ENCODE results near the gene RICTOR. TPM values are rescaled to one million over a fixed set of nuclear protein-coding genes. Genes with fewer than 3 reads are reported as not detected.

RICTOR gene
- total RNA-seq, 4 donors from 2014 or later, result 11.1 to 32.6 (median 18.2) TPM

GRCh38 chr5:39031041-39031440 is 43.2 kb downstream of the RICTOR start:
- Histone ChIP-seq H3K27ac (no peak overlapping the region), H3K4me1 (peaks cover 0 to 7% (median 5%) of the 10 kb centered on the region in 3 donors), H3K27me3 (no peaks in the 10 kb centered on the region), H3K9me3 (peaks cover 0 to 5% (median 0%) of the 10 kb centered on the region in 3 donors), H3K4me3 (no peak overlapping the region), H3K36me3 (peaks cover 0 to 15% (median 0%) of the 10 kb centered on the region in 3 donors)
- DNase-seq, result no peak
- TF ChIP-seq POLR2A (IDR thresholded peaks at IDR 0.05), result no peak
- no peak for TF ChIP-seq CTCF (IDR thresholded peaks at IDR 0.05)
- WGBS, 2 donors, result 93 to 96% methylated on average over 1 of the region's 1 CpG
- intact Hi-C loops (cut with DNase I), result no loop called here

GRCh38 chr5:39025456-39025855 is 48.7 kb downstream of the RICTOR start:
- Histone ChIP-seq H3K4me3 (no peak overlapping the region), H3K27me3 (no peaks in the 10 kb centered on the region), H3K27ac (no peak overlapping the region), H3K36me3 (peaks cover 0 to 21% (median 0%) of the 10 kb centered on the region in 3 donors), H3K9me3 (peaks cover 0 to 5% (median 0%) of the 10 kb centered on the region in 3 donors), H3K4me1 (peaks cover 0 to 15% (median 0%) of the 10 kb centered on the region in 3 donors)
- DNase-seq, result no peak
- intact Hi-C loops (cut with DNase I), result no loop called here
- TF ChIP-seq CTCF (IDR thresholded peaks at IDR 0.05) (no peak), POLR2A (IDR thresholded peaks at IDR 0.05) (no peak)
- 84 to 85% methylated on average over 4 of the region's 4 CpGs for WGBS, 2 donors

GRCh38 chr5:39024884-39025283 is 49.3 kb downstream of the RICTOR start:
- no peak for DNase-seq
- intact Hi-C loops (cut with DNase I), result no loop called here

GRCh38 chr5:39024005-39024404 is 50.2 kb downstream of the RICTOR start:
- Histone ChIP-seq H3K9me3 (peaks cover 0 to 5% (median 0%) of the 10 kb centered on the region in 3 donors), H3K36me3 (peaks cover 0 to 32% (median 0%) of the 10 kb centered on the region in 3 donors), H3K27ac (no peak overlapping the region), H3K27me3 (no peaks in the 10 kb centered on the region), H3K4me1 (peaks cover 0 to 25% (median 0%) of the 10 kb centered on the region in 3 donors), H3K4me3 (no peak overlapping the region)
- WGBS, 2 donors, result 84 to 98% methylated on average over 4 to 7 of the region's 7 CpGs
- DNase-seq, result no peak
- TF ChIP-seq CTCF (IDR thresholded peaks at IDR 0.05), result no peak
- no peak for TF ChIP-seq POLR2A (IDR thresholded peaks at IDR 0.05)
- intact Hi-C loops (cut with DNase I), result no loop called here

More at GRCh38 chr5:39024884-39025283, 49.3 kb downstream of the RICTOR start:
- TF ChIP-seq CTCF (IDR thresholded peaks at IDR 0.05), result no peak
- no peak for TF ChIP-seq POLR2A (IDR thresholded peaks at IDR 0.05)
- Histone ChIP-seq H3K27ac (no peak overlapping the region), H3K4me3 (no peak overlapping the region), H3K27me3 (no peaks in the 10 kb centered on the region), H3K36me3 (peaks cover 0 to 27% (median 0%) of the 10 kb centered on the region in 3 donors), H3K4me1 (peaks cover 0 to 16% (median 0%) of the 10 kb centered on the region in 3 donors), H3K9me3 (peaks cover 0 to 5% (median 0%) of the 10 kb centered on the region in 3 donors)

GRCh38 chr5:39023121-39023520 is 51.1 kb downstream of the RICTOR start:
- Histone ChIP-seq H3K27ac (no peak overlapping the region), H3K9me3 (no peaks in the 10 kb centered on the region), H3K27me3 (no peaks in the 10 kb centered on the region), H3K36me3 (peaks cover 0 to 34% (median 0%) of the 10 kb centered on the region in 3 donors), H3K4me1 (peaks cover 0 to 29% (median 0%) of the 10 kb centered on the region in 3 donors), H3K4me3 (no peak overlapping the region)
- WGBS, 2 donors, result 77 to 88% methylated on average over 4 of the region's 4 CpGs
- no peak for TF ChIP-seq CTCF (IDR thresholded peaks at IDR 0.05)
- TF ChIP-seq POLR2A (IDR thresholded peaks at IDR 0.05), result no peak
- no peak for DNase-seq
- intact Hi-C loops (cut with DNase I), result no loop called here

All from esophagus squamous epithelium (tissue), 5 donors.